HepG2 (cell line): Measurements from ENCODE around the gene CISD1. TPM values are rescaled to one million over a fixed set of nuclear protein-coding genes. Genes with fewer than 3 reads are reported as not detected.

Experiments used
- ATM ChIP-seq: fragments of 450-650 bp; IDR thresholded peaks from 2 replicates; pipeline ENCODE4 v1.7.1; 2017; ENCODE audit warnings: mild to moderate bottlenecking, borderline replicate concordance
- CENPBD1 ChIP-seq: sonication (generic); formaldehyde crosslinking; IDR thresholded peaks from 2 replicates; pipeline ENCODE4 v1.8.0; 2022; ENCODE audit warnings: missing genetic modification reagents, low read depth, mild to moderate bottlenecking, borderline replicate concordance
- HES4 ChIP-seq: sonication (generic); formaldehyde crosslinking; IDR thresholded peaks from 2 replicates; pipeline ENCODE4 v1.9.0; 2021; ENCODE audit warnings: mild to moderate bottlenecking, missing genetic modification reagents, borderline replicate concordance
- HIVEP1 ChIP-seq: sonication (generic); formaldehyde crosslinking; IDR thresholded peaks from 2 replicates; pipeline ENCODE4 v1.4.0; 2020; ENCODE audit warnings: mild to moderate bottlenecking, missing genetic modification reagents
- JUND ChIP-seq: sonication (generic); formaldehyde crosslinking; IDR thresholded peaks from 2 replicates; pipeline ENCODE4 v1.8.0; 2022; ENCODE audit warnings: mild to moderate bottlenecking, missing genetic modification reagents
- KLF13 ChIP-seq: sonication (generic); formaldehyde crosslinking; IDR thresholded peaks from 2 replicates; pipeline ENCODE4 v1.4.0; 2020; ENCODE audit warnings: mild to moderate bottlenecking, missing genetic modification reagents
- KMT2A ChIP-seq: sonication (generic); formaldehyde crosslinking; IDR thresholded peaks from 2 replicates; pipeline ENCODE4 v1.4.0; 2020; ENCODE audit warnings: missing genetic modification reagents
- MIXL1 ChIP-seq: IDR thresholded peaks from 2 replicates; pipeline ENCODE4 v1.6.1; 2016
- MLX ChIP-seq: IDR thresholded peaks from 2 replicates; pipeline ENCODE4 v1.6.1; 2016
- MXD3 ChIP-seq: IDR thresholded peaks from 2 replicates; pipeline ENCODE4 v1.6.1; 2016; ENCODE audit warnings: mild to moderate bottlenecking, missing biosample characterization, missing genetic modification reagents
- MYC ChIP-seq: sonication (generic); formaldehyde crosslinking; IDR thresholded peaks from 2 replicates; pipeline ENCODE4 v1.9.0; 2021; ENCODE audit warnings: missing genetic modification reagents, borderline replicate concordance
- ONECUT2 ChIP-seq: sonication (generic); formaldehyde crosslinking; IDR thresholded peaks from 2 replicates; pipeline ENCODE4 v1.4.0; 2020; ENCODE audit warnings: missing genetic modification reagents
- POLR2A ChIP-seq, 2 experiments: IDR thresholded peaks; 2 replicates each; pipeline ENCODE4 v1.6.1; 2011; ENCODE audit warnings: low read depth in 2 of 2, low read length in 2 of 2, mild to moderate bottlenecking in 1 of 2, moderate library complexity in 1 of 2; ENCODE audit not compliant: insufficient read depth in 1 of 2
- RARG ChIP-seq: sonication (generic); formaldehyde crosslinking; IDR thresholded peaks from 2 replicates; pipeline ENCODE4 v1.4.0; 2020; ENCODE audit warnings: low read depth, mild to moderate bottlenecking, missing genetic modification reagents
- SMARCC2 ChIP-seq: fragments of 450-650 bp; IDR thresholded peaks from 2 replicates; pipeline ENCODE4 v1.6.1; 2017; ENCODE audit warnings: antibody characterized with exemption, mild to moderate bottlenecking
- SNAPC5 ChIP-seq: sonication (generic); formaldehyde crosslinking; IDR thresholded peaks from 2 replicates; pipeline ENCODE4 v1.8.1; 2023; ENCODE audit warnings: mild to moderate bottlenecking, missing genetic modification reagents, borderline replicate concordance
- TERF1 ChIP-seq: sonication (generic); formaldehyde crosslinking; IDR thresholded peaks from 2 replicates; pipeline ENCODE4 v1.8.0; 2022; ENCODE audit warnings: mild to moderate bottlenecking, missing genetic modification reagents, moderate library complexity
- XBP1 ChIP-seq: sonication (generic); formaldehyde crosslinking; IDR thresholded peaks from 2 replicates; pipeline ENCODE4 v1.5.0; 2020; ENCODE audit warnings: missing genetic modification reagents
- ZBTB8A ChIP-seq: sonication (generic); formaldehyde crosslinking; IDR thresholded peaks from 2 replicates; pipeline ENCODE4 v1.4.0; 2020; ENCODE audit warnings: mild to moderate bottlenecking, low read depth, missing genetic modification reagents, borderline replicate concordance
- ZFYVE20 ChIP-seq: sonication (generic); formaldehyde crosslinking; IDR thresholded peaks from 2 replicates; pipeline ENCODE4 v1.8.0; 2023; ENCODE audit warnings: low read depth, mild to moderate bottlenecking, moderate library complexity, missing genetic modification reagents, borderline replicate concordance
- ZNF350 ChIP-seq: sonication (generic); formaldehyde crosslinking; IDR thresholded peaks from 2 replicates; pipeline ENCODE4 v1.4.0; 2020; ENCODE audit warnings: mild to moderate bottlenecking, low read depth, missing genetic modification reagents, borderline replicate concordance
- ZNF570 ChIP-seq: sonication (generic); formaldehyde crosslinking; IDR thresholded peaks from 2 replicates; pipeline ENCODE4 v1.4.0; 2020; ENCODE audit warnings: mild to moderate bottlenecking, missing genetic modification reagents, borderline replicate concordance
- ZNF660 ChIP-seq: sonication (generic); formaldehyde crosslinking; IDR thresholded peaks from 2 replicates; pipeline ENCODE4 v1.5.1; 2020; ENCODE audit warnings: mild to moderate bottlenecking, low read depth, missing genetic modification reagents, borderline replicate concordance
- ZNF841 ChIP-seq: sonication (generic); formaldehyde crosslinking; IDR thresholded peaks from 2 replicates; pipeline ENCODE4 v1.8.1; 2023; ENCODE audit warnings: missing genetic modification reagents, borderline replicate concordance
- ZNF883 ChIP-seq: sonication (generic); formaldehyde crosslinking; IDR thresholded peaks from 2 replicates; pipeline ENCODE4 v1.5.1; 2020; ENCODE audit warnings: mild to moderate bottlenecking, missing genetic modification reagents; ENCODE audit errors: not compliant biosample characterization
- polyA plus RNA-seq, 8 experiments: library from polyadenylated mRNA; depleted of rRNA in 3 of 8; stranded (reverse) in 7 of 8; unstranded in 1 of 8; fragments of >200 nt; fragmentation: Illumina TruSeq in 4 of 8; extraction: Trizol in 4 of 8; gene quantifications; 2 replicates each; pipeline versions ENCODE4 v1.2.1 to v1.2.3, GENCODE V29; 2011 to 2016; ENCODE audit warnings: low read depth in 4 of 8, missing spikeins in 1 of 8, mixed read lengths in 1 of 8; ENCODE audit not compliant: insufficient read depth in 1 of 8
- total RNA-seq, 5 experiments: library from RNA; depleted of rRNA; stranded (reverse); fragments of >200 nt; fragmentation: Illumina TruSeq; extraction: Trizol; gene quantifications; 2 replicates each; pipeline ENCODE4 v1.2.3, GENCODE V29; 2016; ENCODE audit warnings: low read depth in 1 of 5

Gene CISD1
- total and polyA plus RNA-seq, 2 of the 13 experiments (the other 11 are each of a cell fraction or from before 2014, with no cell fraction given), result 63.4 to 78.9 TPM

GRCh38 chr10:58266826-58267712 is 1.9 kb upstream of the CISD1 start (continued):
- peak; percentile 27; the same call in 1 of the 2 replicates for TF ChIP-seq ZBTB8A (CRISPR knock-in tag)
- peak; percentile 53; the same call in 1 of the 2 replicates for TF ChIP-seq HES4 (CRISPR knock-in tag)
- no peak for TF ChIP-seq MLX (CRISPR knock-in tag)
- no peak for TF ChIP-seq TERF1
- no peak for TF ChIP-seq ONECUT2 (CRISPR knock-in tag)
- no peak; the same call in 1 of the 2 replicates for TF ChIP-seq KLF13 (CRISPR knock-in tag)
- TF ChIP-seq ZNF350 (CRISPR knock-in tag), result peak; percentile 37; the same call in 1 of the 2 replicates
- TF ChIP-seq SNAPC5, result no peak
- no peak for TF ChIP-seq ATM
- no peak for TF ChIP-seq HIVEP1 (CRISPR knock-in tag)
- no peak for TF ChIP-seq RARG
- no peak for TF ChIP-seq MXD3 (CRISPR knock-in tag)
- TF ChIP-seq ZNF841 (CRISPR knock-in tag), result no peak
- TF ChIP-seq KMT2A (CRISPR knock-in tag), result no peak; the same call in 1 of the 2 replicates
- no peak for TF ChIP-seq ZNF660 (CRISPR knock-in tag)
- TF ChIP-seq CENPBD1, result no peak
- no peak for TF ChIP-seq ZFYVE20 (CRISPR knock-in tag)
- TF ChIP-seq ZNF883 (CRISPR knock-in tag), result no peak
- TF ChIP-seq ZNF570 (CRISPR knock-in tag), result 0 out of 2 replicates have a peak, but pooled peaks have one; percentile 38
- TF ChIP-seq JUND, result 0 out of 2 replicates have a peak, but pooled peaks have one; percentile 28
- TF ChIP-seq MYC (CRISPR knock-in tag), result 0 out of 2 replicates have a peak, but pooled peaks have one; percentile 22
- no peak for TF ChIP-seq MIXL1 (CRISPR knock-in tag)
- TF ChIP-seq XBP1 (CRISPR knock-in tag), result no peak
- TF ChIP-seq POLR2A (IDR thresholded peaks at IDR 0.05; ENCODE audit: insufficient read depth in 1 of 2, low read depth in 2 of 2, low read length in 2 of 2), result no peak
- TF ChIP-seq SMARCC2, result no peak
